SIG-M5 treated with dmso at 0.1 percent for 504 hours (cell line): Measurements from ENCODE around the gene RFX7.
"Not testable (repeated sequence)": the region's sequence is repeated elsewhere in the genome, so short reads cannot be mapped to it uniquely, and the experiment has no call there.

Experiments used
- DNase-seq: peaks from one replicate; lab custom pipeline; 2025; ENCODE audit not compliant: unreplicated experiment; lab: John Stamatoyannopoulos, UW

The RFX7 gene

GRCh38 chr15:56205061-56205876 lies 38.4 kb downstream of the RFX7 start:
- no peak for DNase-seq

- DNase-seq = not testable (repeated sequence)
Observed at GRCh38 chr15:56203312-56203922, 40.3 kb downstream of the RFX7 start.

GRCh38 chr15:56202701-56203100 lies 41.0 kb downstream of the RFX7 start:
- no peak for DNase-seq

DNA sequence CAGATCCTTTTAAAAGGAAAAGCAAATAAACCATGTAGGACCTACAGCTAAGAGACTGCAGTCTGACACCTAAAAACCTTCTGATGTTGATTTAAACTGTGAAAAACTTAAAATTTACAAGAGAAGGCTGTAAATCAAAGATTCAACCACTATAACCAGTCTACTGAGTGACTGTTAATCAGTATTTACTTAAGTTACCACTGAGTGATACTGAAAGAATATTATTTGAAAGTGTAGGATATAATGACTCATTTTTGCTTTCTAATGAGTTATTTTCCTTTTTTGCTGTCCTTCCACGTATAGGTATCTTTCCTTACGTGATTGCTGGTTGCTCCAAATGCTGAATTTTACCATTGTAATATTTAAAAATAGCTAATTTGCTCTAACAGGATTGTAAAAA lies 44.6 kb downstream of the RFX7 start:
- no peak for DNase-seq

DNA sequence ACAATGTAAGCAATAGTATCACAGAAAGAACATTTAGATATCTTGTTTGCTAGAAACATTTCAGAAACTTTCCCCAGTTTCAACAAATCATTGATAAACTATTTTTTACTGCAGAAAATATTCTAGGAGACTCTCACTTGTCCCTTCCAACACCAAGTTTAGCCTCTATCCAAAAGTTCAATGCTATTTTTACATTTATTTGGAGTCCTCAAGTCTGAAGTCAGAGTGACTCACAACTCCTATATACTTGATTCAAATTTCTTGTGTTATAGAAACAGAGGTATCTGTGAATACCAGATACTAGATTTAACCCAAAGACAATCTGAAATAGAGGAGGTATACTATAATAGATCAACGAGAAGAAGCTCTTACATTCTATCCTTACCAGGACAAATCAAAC lies 49.6 kb downstream of the RFX7 start:
- no peak for DNase-seq

DNA sequence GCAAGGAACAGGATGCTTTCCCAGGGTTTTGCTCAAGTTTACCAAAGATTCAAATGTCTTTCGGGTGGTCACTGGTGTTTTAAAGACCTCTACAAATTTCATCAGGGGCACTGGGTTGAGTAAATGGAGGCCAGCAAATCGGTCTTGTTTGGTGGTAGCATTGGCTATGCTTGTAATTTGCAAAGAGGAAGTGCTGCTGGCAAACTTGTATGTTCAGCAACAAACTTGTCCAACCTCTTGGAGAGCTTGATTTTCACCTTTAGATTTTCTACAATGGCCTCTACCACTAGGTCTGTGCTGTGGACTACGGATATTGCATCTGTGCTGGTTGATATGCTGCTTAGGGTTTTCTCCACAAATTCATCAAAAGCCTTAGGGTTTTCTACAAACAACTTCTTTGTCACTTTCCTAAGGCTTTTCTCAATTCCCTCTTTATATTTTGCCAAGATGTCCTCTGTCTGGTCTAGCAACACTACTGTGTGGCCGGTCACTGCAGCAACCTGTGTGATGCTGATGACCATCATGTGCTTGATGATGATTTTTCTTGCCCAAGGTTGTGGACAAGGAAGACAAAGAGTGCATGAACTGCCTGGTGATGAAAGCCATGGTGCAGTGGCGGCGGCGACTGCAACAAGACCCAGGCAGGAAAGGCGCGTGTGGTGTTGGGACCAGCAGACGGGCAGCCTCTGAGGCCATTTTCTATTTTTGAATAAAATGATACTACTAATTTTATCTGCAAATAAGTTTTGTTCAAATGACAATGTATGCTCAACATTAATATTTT lies 50.8 kb downstream of the RFX7 start:
- DNase-seq = no peak

GRCh38 chr15:56187665-56188064 lies 56.0 kb downstream of the RFX7 start:
- DNase-seq = no peak

DNA sequence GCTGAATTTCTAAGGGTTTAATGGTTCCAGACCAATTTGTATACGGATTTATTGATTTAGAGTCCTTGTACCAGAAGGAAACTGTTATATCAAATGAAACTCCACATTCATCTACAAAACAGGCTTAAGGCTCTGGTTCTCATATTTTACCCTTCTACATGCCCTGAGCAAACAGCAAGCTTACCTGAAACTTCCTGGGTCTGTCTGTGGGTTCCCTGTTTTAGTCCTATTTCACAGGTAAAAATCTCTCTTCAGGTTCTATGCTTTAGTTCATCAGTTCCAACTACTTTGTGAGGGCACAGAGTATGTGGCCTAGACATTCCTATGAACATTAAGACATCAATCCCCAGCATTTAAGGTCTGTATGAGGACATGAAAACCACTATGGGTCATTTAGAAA lies 57.7 kb downstream of the RFX7 start:
- no peak for DNase-seq

DNA sequence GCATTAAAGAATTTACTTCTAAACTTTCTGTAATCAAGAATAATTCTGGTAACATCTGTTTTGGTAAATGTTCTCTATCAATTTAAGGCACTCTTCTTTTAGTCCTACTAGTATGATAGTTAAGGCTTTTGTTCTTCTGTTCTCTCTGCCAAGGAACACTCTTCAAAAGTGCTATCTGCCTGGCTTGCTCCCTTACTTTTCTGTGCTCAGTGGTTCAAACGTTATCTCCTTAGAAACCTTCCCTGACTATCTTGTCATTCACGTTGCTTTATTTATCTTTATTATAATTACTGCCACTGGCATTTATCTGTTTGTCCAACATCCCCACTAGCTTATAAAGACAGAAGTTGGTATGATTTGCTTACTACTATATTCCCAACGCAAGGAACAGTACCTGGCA lies 59.2 kb downstream of the RFX7 start:
- no peak for DNase-seq

- no peak for DNase-seq
Observed at GRCh38 chr15:56180851-56181250, 62.8 kb downstream of the RFX7 start.

GRCh38 chr15:56176996-56177395 lies 66.7 kb downstream of the RFX7 start:
- DNase-seq = no peak

GRCh38 chr15:56175788-56176187 lies 67.9 kb downstream of the RFX7 start:
- DNase-seq = no peak

DNA sequence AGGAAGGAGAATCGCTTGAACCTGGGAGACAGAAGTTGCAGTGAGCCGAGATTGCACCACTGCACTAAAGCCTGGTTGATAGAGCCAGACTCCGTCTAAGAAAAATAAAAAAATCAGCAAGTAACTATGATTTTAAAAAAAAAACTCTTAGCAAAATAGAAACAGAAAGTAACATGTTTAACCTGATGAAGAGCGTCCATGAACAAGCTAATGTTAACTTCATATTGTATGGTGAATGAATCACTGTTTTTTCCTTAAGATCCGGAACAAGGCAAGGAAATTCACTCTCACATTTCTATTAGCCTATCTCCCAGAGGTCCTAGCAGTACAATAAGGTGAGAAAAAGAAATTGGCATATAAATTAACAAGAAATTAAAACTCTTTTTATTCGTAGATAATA lies 69.0 kb downstream of the RFX7 start:
- no peak for DNase-seq

GRCh38 chr15:56168394-56168793 lies 75.3 kb downstream of the RFX7 start:
- DNase-seq = no peak

- no peak for DNase-seq
Observed at GRCh38 chr15:56165234-56165633, 78.4 kb downstream of the RFX7 start.

GRCh38 chr15:56160966-56161365 lies 82.7 kb downstream of the RFX7 start:
- DNase-seq = no peak

DNA sequence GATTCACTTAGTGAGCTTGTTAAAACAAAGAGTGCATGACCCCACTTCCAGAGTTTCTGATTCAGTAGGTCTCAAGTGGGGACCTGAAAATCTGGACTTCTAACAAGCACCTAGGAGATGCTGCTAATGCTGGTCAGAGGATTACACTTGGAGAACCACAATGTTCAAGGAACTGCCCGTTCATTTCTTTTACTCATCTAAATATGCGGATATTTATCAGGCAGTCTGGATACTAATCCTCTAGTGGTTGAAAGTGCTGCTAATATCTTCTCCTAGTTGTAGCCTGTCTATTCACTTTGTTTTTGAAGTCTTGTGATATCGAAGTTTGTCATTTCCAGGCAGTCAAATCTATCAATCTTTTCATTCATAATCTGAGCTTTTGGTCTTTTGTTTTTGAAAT lies 86.8 kb downstream of the RFX7 start:
- DNase-seq = no peak

DNA sequence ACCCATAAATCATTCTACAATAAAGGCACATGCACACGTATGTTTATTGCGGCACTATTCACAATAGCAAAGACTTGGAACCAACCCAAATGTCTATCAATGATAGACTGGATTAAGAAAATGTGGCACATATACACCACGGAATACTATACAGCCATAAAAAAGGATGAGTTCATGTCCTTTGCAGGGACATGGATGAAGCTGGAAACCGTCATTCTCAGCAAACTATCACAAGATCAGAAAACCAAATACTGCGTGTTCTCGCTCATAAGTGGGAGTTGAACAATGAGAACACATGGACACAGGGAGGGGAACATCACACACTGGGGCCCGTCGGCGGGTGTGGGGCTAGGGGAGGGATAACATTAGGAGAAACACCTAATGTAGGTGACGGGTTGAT lies 88.4 kb downstream of the RFX7 start:
- DNase-seq = not testable (repeated sequence)

GRCh38 chr15:56154768-56155167 lies 88.9 kb downstream of the RFX7 start:
- not testable (repeated sequence) for DNase-seq

GRCh38 chr15:56150204-56150603 lies 93.5 kb downstream of the RFX7 start:
- no peak for DNase-seq

- DNase-seq = no peak
Observed at GRCh38 chr15:56148064-56148463, 95.6 kb downstream of the RFX7 start.

DNA sequence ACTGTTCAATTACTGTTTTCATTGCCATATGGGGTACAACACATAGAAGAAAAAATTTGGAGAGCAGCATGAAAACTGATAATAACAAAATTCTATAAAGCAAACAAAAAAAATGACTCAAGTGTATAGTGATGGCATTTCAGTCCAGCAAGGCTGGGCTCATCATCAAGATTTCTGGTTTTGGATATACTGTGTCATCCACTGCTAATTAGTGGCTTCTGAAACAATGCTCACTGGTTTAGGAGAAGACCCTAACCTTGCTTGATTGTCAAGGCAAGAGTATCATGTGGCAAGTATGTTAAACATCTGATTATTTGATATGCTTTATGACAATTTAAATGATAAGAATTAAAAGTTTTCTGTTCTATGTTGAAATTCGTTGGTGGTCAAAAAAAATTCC lies 96.9 kb downstream of the RFX7 start:
- DNase-seq = no peak
